Natural killer cell treated with Interleukin-12 subunit alpha and Interleukin-12 subunit beta and Interleukin-15 and Interleukin-18, amount 100 ng/mL, for 72 hours (primary cell): ENCODE measurements around the gene ATOH1. TPM values are rescaled to one million over a fixed set of nuclear protein-coding genes. Genes with fewer than 3 reads are reported as not detected.

ENCODE experiments used
- ATAC-seq, 2 donors: fragments of 150-1000 bp; cut with Tn5 transposase in 1 of 2; sonication (Bioruptor Pico), chemical (Tn5 transposase) in 1 of 2; 2 replicates each; pipeline ENCODE4 v1.10.0; 2021
- DNase-seq: peaks from one replicate; pipeline ENCODE4 v3.0.0; 2022; ENCODE audit warnings: low spot score
- H3K27ac Mint-ChIP-seq, 2 donors: 1 replicate in 1 of 2; 2 replicates in 1 of 2; pipeline ENCODE4 v1.8.0; 2022; ENCODE audit warnings: mixed read lengths in 2 of 2, mild to moderate bottlenecking in 1 of 2, moderate library complexity in 1 of 2
- H3K27me3 Mint-ChIP-seq, 2 donors: 1 replicate in 1 of 2; 2 replicates in 1 of 2; pipeline ENCODE4 v1.8.0; 2022; ENCODE audit warnings: mixed read lengths in 2 of 2
- H3K36me3 Mint-ChIP-seq: one replicate; pipeline ENCODE4 v1.8.0; 2022; ENCODE audit warnings: mixed read lengths
- H3K4me1 Mint-ChIP-seq, 2 donors: 1 replicate in 1 of 2; 2 replicates in 1 of 2; pipeline ENCODE4 v1.8.0; 2022; ENCODE audit warnings: low read depth in 2 of 2, mixed read lengths in 2 of 2, mild to moderate bottlenecking in 1 of 2
- H3K4me3 Mint-ChIP-seq: one replicate; pipeline ENCODE4 v1.8.0; 2022; ENCODE audit warnings: mixed read lengths
- H3K9me3 Mint-ChIP-seq: 2 replicates; pipeline ENCODE4 v1.8.0; 2022; ENCODE audit warnings: mixed read lengths
- total RNA-seq, 2 donors: library from RNA; stranded (reverse); gene quantifications; one replicate each; pipeline ENCODE4 v1.2.3, GENCODE V29; 2022

ATOH1 gene
- total RNA-seq, 2 donors from 2014 or later = not detected

DNA sequence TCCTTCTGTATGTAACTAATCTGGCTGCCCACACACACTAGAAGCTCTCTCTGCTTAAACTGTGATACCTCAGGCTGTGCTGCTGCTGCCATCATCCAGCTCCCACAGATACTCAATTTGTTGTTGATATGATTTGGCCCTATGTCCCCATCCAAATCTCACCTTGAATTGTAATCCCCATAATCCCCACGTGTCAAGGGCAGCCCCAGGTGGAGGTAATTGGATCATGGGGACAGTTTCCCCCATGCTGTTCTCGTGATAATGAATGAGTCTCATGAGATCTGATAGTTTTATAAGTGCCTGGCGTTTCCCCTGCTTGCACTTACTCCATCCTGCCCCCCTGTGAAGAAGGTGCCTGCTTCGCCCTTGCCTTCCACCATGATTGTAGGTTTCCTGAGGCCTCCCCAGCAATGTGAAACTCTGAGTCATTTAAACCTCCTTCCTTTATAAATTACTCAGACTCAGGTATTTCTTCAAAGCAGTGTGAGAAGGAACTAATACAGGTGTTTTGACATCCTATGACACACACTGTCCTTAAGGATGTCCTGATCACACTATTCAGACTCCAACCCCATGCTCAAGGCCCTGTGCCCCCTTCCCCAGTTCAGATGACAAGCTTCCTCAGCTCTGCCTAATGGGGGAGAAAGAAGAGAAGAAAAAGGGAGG is 2.9 kb upstream of the ATOH1 start:
- H3K36me3 Mint-ChIP-seq = peaks cover 17% of the 10 kb centered on the region
- no peaks in the 10 kb centered on the region for H3K9me3 Mint-ChIP-seq
- DNase-seq (no peak), ATAC-seq (no peak)
- peaks cover 4 to 6% of the 10 kb centered on the region in 2 donors for H3K4me1 Mint-ChIP-seq
- H3K4me3 Mint-ChIP-seq = no peak overlapping the region
- H3K27ac Mint-ChIP-seq = no peak overlapping the region
- H3K27me3 Mint-ChIP-seq = peaks cover 32 to 43% of the 10 kb centered on the region in 2 donors

DNA sequence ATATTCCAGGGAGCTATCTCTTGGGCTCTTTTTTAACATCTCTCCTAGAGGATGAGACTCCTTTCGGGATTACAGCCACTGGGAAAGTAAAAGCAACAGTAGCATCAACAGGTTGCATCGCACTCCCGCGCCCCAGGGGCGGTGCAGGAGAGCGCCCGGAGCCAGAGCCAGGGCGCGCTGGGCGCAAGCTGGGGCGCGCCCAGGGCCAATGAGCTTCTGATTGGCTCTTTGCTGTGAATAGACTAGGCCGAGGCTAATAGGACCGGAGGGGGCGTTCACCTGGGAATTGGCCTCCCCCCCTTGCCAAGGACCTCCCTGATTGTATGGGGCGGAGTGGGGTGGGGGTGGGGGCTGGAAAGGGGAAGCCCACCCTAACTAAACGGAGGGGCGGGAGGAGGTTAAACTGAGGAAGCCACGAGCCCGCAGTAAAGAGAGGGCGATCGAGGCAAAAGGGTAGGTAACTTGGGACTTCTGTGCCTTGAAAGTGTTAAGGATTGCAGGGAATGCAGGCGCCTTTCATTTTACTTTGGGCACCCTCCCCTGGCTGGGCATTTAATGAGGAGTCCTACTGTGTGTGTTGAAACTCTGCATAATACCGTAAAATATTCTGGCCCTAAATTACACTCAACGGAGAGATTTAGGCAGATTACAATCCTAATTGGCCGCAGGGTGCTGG is 1.1 kb upstream of the ATOH1 start:
- DNase-seq (no peak), ATAC-seq (no peak)
- Mint-ChIP-seq H3K27me3 (peaks cover 44 to 56% of the 10 kb centered on the region in 2 donors), H3K36me3 (peaks cover 28% of the 10 kb centered on the region), H3K27ac (no peak overlapping the region), H3K4me1 (peaks cover 4 to 6% of the 10 kb centered on the region in 2 donors), H3K4me3 (peak overlapping the region; percentile 36), H3K9me3 (no peaks in the 10 kb centered on the region)

GRCh38 chr4:93828995-93829819 is 654 bp downstream of the ATOH1 start:
- ATAC-seq = no peak
- H3K27me3 Mint-ChIP-seq = peaks cover 52 to 74% of the 10 kb centered on the region in 2 donors

DNA sequence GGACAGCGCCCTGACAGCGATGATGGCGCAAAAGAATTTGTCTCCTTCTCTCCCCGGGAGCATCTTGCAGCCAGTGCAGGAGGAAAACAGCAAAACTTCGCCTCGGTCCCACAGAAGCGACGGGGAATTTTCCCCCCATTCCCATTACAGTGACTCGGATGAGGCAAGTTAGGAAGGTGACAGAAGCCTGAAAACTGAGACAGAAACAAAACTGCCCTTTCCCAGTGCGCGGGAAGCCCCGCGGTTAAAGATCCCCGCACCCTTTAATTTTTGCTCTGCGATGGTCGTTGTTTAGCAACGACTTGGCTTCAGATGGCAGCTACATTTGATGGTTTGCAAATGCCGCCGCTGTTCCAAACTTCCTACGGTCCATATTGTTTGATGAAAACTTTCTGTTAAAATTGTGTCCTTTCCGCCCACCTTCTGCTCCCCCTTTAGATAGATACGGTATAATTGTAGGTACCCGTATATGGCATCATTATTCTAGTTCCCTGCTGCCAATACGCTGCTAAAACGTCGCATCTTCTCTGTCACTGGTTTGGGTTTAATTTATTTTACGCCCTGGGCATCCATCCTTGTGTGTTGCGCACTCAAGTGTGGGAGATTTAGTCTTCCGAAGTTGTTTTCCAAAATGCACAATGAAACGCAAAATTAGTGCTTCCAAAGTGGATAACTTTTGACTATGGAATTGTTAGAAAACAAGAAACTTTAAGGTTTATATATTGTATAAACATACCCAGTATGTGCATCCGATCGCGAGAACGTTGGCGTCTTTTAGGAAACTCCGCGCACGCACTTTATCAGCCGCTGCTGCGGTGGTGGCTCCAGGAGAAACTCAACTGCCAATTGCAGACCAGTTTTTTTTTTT is 1.5 kb downstream of the ATOH1 start:
- H3K4me3 Mint-ChIP-seq = no peak overlapping the region
- ATAC-seq = no peak
- no peaks in the 10 kb centered on the region for H3K9me3 Mint-ChIP-seq
- H3K4me1 Mint-ChIP-seq = peaks cover 4 to 6% of the 10 kb centered on the region in 2 donors
- DNase-seq = no peak
- H3K27me3 Mint-ChIP-seq = peaks cover 55 to 75% of the 10 kb centered on the region in 2 donors
- H3K36me3 Mint-ChIP-seq = peaks cover 33% of the 10 kb centered on the region
- no peak overlapping the region for H3K27ac Mint-ChIP-seq

More at GRCh38 chr4:93828995-93829819, 654 bp downstream of the ATOH1 start:
- no peak overlapping the region for H3K4me3 Mint-ChIP-seq
- H3K27ac Mint-ChIP-seq = no peak overlapping the region
- no peak for DNase-seq
- H3K4me1 Mint-ChIP-seq = peaks cover 4 to 6% of the 10 kb centered on the region in 2 donors
- peaks cover 32% of the 10 kb centered on the region for H3K36me3 Mint-ChIP-seq
- H3K9me3 Mint-ChIP-seq = no peaks in the 10 kb centered on the region

DNA sequence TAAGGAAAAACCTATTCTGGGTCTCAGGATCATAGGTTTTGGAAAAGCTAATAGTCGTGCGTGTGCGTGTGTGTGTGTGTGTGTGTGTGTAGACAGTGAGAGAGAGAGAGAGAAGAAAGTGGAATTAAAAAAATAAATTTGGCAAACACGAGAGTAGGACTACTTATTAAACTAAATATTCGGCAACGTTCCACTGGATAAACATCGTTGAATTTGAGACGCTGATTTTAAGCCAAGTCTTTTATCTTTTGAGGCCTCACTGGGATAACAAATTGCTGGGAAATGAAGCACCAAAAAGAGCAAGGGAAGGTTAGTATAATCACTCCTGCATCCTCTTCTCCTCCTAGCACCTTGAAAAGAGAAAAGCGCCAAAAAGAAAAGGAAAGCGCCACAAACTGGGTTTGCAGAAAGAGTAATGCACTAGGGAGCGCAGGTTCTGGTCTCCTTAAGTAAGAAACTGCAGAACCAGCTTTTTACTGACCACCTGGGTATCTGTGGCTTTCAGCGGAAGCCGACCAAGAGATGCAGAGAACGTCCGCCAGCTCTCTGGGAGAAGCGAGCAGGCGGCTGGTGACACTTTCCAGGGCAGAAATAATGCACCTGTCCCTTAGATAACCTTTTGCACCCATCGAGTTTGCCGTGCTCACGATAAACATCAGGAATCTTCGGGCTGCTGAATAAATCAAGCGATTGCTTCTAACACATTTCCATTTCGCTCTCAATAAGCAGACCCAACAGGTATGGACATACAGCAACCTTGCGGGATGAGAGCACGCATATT is 3.4 kb downstream of the ATOH1 start:
- Mint-ChIP-seq H3K4me3 (no peak overlapping the region), H3K9me3 (peaks cover 5% of the 10 kb centered on the region), H3K27ac (no peak overlapping the region), H3K4me1 (peaks cover 4 to 6% of the 10 kb centered on the region in 2 donors), H3K27me3 (peaks cover 48 to 66% of the 10 kb centered on the region in 2 donors), H3K36me3 (peaks cover 33% of the 10 kb centered on the region)
- DNase-seq = no peak
- ATAC-seq = no peak

GRCh38 chr4:93834249-93835066 is 5.9 kb downstream of the ATOH1 start:
- no peaks in the 10 kb centered on the region for H3K4me1 Mint-ChIP-seq
- ATAC-seq = no peak

GRCh38 chr4:93835929-93836328 is 7.4 kb downstream of the ATOH1 start:
- peaks cover 28 to 41% of the 10 kb centered on the region in 2 donors for H3K27me3 Mint-ChIP-seq
- ATAC-seq (no peak), DNase-seq (no peak)
- H3K9me3 Mint-ChIP-seq = peaks cover 11% of the 10 kb centered on the region
- no peaks in the 10 kb centered on the region for H3K4me1 Mint-ChIP-seq
- no peak overlapping the region for H3K27ac Mint-ChIP-seq
- H3K36me3 Mint-ChIP-seq = peaks cover 17% of the 10 kb centered on the region
- H3K4me3 Mint-ChIP-seq = no peak overlapping the region

More at GRCh38 chr4:93834249-93835066, 5.9 kb downstream of the ATOH1 start:
- peaks cover 26% of the 10 kb centered on the region for H3K36me3 Mint-ChIP-seq
- no peak overlapping the region for H3K27ac Mint-ChIP-seq
- no peak for DNase-seq
- H3K27me3 Mint-ChIP-seq = peaks cover 37 to 54% of the 10 kb centered on the region in 2 donors
- H3K4me3 Mint-ChIP-seq = no peak overlapping the region
- H3K9me3 Mint-ChIP-seq = peaks cover 5% of the 10 kb centered on the region

DNA sequence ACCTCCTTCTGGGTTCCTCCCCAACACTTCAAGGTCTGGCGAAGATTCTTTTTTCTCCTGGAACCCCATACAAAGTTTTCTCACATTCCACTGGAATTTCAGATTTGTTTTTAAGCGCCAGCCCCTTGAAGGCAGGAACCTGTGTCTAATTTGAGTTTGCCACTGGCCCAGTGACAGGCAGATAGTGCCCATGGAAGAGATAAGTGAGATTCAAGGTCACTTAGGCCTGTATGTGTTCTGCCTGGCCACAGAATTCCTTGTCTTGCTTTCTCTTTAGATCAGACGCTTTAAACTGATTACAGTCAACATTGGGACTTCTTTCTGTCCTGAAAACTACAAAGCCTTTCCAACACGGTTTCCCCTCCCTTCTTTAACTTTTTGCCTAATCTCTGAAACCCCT is 11.2 kb downstream of the ATOH1 start:
- no peak for DNase-seq
- Mint-ChIP-seq H3K4me1 (no peaks in the 10 kb centered on the region), H3K27ac (no peak overlapping the region), H3K27me3 (peaks cover 7 to 10% of the 10 kb centered on the region in 2 donors), H3K4me3 (no peak overlapping the region), H3K36me3 (peaks cover 4% of the 10 kb centered on the region), H3K9me3 (peaks cover 17% of the 10 kb centered on the region)
- ATAC-seq = no peak

- ATAC-seq = no peak
- H3K9me3 Mint-ChIP-seq = peaks cover 23% of the 10 kb centered on the region
- no peaks in the 10 kb centered on the region for H3K36me3 Mint-ChIP-seq
- no peak overlapping the region for H3K27ac Mint-ChIP-seq
- H3K4me3 Mint-ChIP-seq = no peak overlapping the region
- no peak for DNase-seq
- H3K4me1 Mint-ChIP-seq = no peaks in the 10 kb centered on the region
- H3K27me3 Mint-ChIP-seq = no peaks in the 10 kb centered on the region
These were observed 13.3 kb downstream of the ATOH1 start for GRCh38 chr4:93841803-93842345.

- Mint-ChIP-seq H3K27me3 (no peaks in the 10 kb centered on the region), H3K36me3 (no peaks in the 10 kb centered on the region), H3K27ac (no peak overlapping the region), H3K4me1 (no peaks in the 10 kb centered on the region), H3K9me3 (peaks cover 27% of the 10 kb centered on the region), H3K4me3 (no peak overlapping the region)
- DNase-seq (no peak), ATAC-seq (no peak)
These were observed 14.2 kb downstream of the ATOH1 start for GRCh38 chr4:93842601-93843252.

DNA sequence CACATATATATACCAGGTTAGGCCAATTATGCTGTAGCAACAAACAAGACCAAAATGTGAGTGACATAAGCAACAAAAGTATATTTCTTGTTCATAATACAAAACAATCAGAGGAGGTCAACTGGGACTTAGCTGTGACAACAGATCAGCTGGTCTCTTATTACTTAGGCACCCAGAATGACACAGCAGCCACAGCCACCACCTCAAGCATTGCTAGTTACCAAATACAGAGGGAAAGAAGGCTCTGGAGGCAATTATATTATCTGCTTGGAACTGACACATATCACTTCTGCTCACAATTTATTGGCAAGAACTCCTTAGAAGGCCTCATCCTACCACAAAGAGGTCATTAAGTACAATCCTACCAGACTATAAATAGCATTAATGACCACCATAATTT is 15.2 kb downstream of the ATOH1 start:
- Mint-ChIP-seq H3K4me3 (no peak overlapping the region), H3K27ac (no peak overlapping the region), H3K9me3 (peaks cover 31% of the 10 kb centered on the region), H3K27me3 (no peaks in the 10 kb centered on the region), H3K36me3 (no peaks in the 10 kb centered on the region), H3K4me1 (no peaks in the 10 kb centered on the region)
- ATAC-seq (no peak), DNase-seq (no peak)
